Measurements from ENCODE around the gene UMOD. TPM values are rescaled to one million over a fixed set of nuclear protein-coding genes. Genes with fewer than 3 reads are reported as not detected.

The UMOD gene
- polyA plus RNA-seq, 1 experiment = not detected

- ChIA-PET CTCF (no interaction called here), POLR2A (no interaction called here)
- Histone ChIP-seq H3K27me3 (ENCODE audit: control insufficient read depth, insufficient read depth, low read length) (no peaks in the 10 kb centered on the region), H3K9me3 (ENCODE audit: control insufficient read depth, insufficient read depth, low read length) (peaks cover 47% of the 10 kb centered on the region), H3K4me3 (ENCODE audit: low read depth, low read length) (no peak overlapping the region), H3K27ac (ENCODE audit: low read depth, low read length) (no peak overlapping the region)
- no peak for DNase-seq (ENCODE audit: low read depth, low spot score)
- no peak for TF ChIP-seq CTCF (IDR thresholded peaks at IDR 0.05; ENCODE audit: low read depth, low read length)
Measured at GRCh38 chr16:20344611-20345010, 7.9 kb downstream of the UMOD start.

GRCh38 chr16:20339744-20340143 is 12.8 kb downstream of the UMOD start:
- H3K4me3 ChIP-seq (ENCODE audit: low read depth, low read length) = no peak overlapping the region
- no peak for DNase-seq (ENCODE audit: low read depth, low spot score)
- TF ChIP-seq CTCF (IDR thresholded peaks at IDR 0.05; ENCODE audit: low read depth, low read length) = no peak
- POLR2A ChIA-PET = no interaction called here
- H3K9me3 ChIP-seq (ENCODE audit: control insufficient read depth, insufficient read depth, low read length) = peaks cover 22% of the 10 kb centered on the region
- no peaks in the 10 kb centered on the region for H3K27me3 ChIP-seq (ENCODE audit: control insufficient read depth, insufficient read depth, low read length)
- H3K27ac ChIP-seq (ENCODE audit: low read depth, low read length) = no peak overlapping the region
- CTCF ChIA-PET = no interaction called here

GRCh38 chr16:20336955-20337354 is 15.6 kb downstream of the UMOD start:
- no peak for TF ChIP-seq CTCF (IDR thresholded peaks at IDR 0.05; ENCODE audit: low read depth, low read length)
- peaks cover 21% of the 10 kb centered on the region for H3K9me3 ChIP-seq (ENCODE audit: control insufficient read depth, insufficient read depth, low read length)
- H3K4me3 ChIP-seq (ENCODE audit: low read depth, low read length) = no peak overlapping the region
- POLR2A ChIA-PET = no interaction called here
- CTCF ChIA-PET = no interaction called here
- DNase-seq (ENCODE audit: low read depth, low spot score) = no peak
- no peak overlapping the region for H3K27ac ChIP-seq (ENCODE audit: low read depth, low read length)
- H3K27me3 ChIP-seq (ENCODE audit: control insufficient read depth, insufficient read depth, low read length) = no peaks in the 10 kb centered on the region

- TF ChIP-seq CTCF (IDR thresholded peaks at IDR 0.05; ENCODE audit: low read depth, low read length) = no peak
- ChIA-PET CTCF (no interaction called here), POLR2A (no interaction called here)
- no peaks in the 10 kb centered on the region for H3K27me3 ChIP-seq (ENCODE audit: control insufficient read depth, insufficient read depth, low read length)
- no peak overlapping the region for H3K4me3 ChIP-seq (ENCODE audit: low read depth, low read length)
- peaks cover 20% of the 10 kb centered on the region for H3K9me3 ChIP-seq (ENCODE audit: control insufficient read depth, insufficient read depth, low read length)
- DNase-seq (ENCODE audit: low read depth, low spot score) = no peak
- no peak overlapping the region for H3K27ac ChIP-seq (ENCODE audit: low read depth, low read length)
Measured at GRCh38 chr16:20334396-20334795, 18.1 kb downstream of the UMOD start.

- Histone ChIP-seq H3K27ac (ENCODE audit: low read depth, low read length) (no peak overlapping the region), H3K4me3 (ENCODE audit: low read depth, low read length) (no peak overlapping the region), H3K27me3 (ENCODE audit: control insufficient read depth, insufficient read depth, low read length) (no peaks in the 10 kb centered on the region), H3K9me3 (ENCODE audit: control insufficient read depth, insufficient read depth, low read length) (peaks cover 20% of the 10 kb centered on the region)
- ChIA-PET POLR2A (no interaction called here), CTCF (no interaction called here)
- no peak for TF ChIP-seq CTCF (IDR thresholded peaks at IDR 0.05; ENCODE audit: low read depth, low read length)
- DNase-seq (ENCODE audit: low read depth, low spot score) = no peak
Measured at GRCh38 chr16:20333120-20333519, 19.4 kb downstream of the UMOD start.
